A549 (cell line): ENCODE measurements around the gene SLC6A18.

Source experiments
- BHLHE40 ChIP-seq: IDR thresholded peaks from 2 replicates; pipeline ENCODE4 v1.6.1; 2012; ENCODE audit warnings: low read depth, low read length, inconsistent platforms
- EP300 ChIP-seq, 2 experiments: fragments of >200 bp; sonication (Bioruptor Twin); formaldehyde crosslinking; IDR thresholded peaks; 2 replicates in 1 of 2; 3 replicates in 1 of 2; pipeline ENCODE4 v1.6.1; 2016 to 2017
- HOXB5 ChIP-seq: fragments of 250-450 bp; sonication (Bioruptor Pico); IDR thresholded peaks from 2 replicates; pipeline ENCODE4 v1.5.0; 2020; ENCODE audit warnings: mild to moderate bottlenecking, moderate library complexity
- KDM1A ChIP-seq: fragments of 200-600 bp; sonication (generic); IDR thresholded peaks from 2 replicates; pipeline ENCODE4 v1.6.1; 2016; ENCODE audit warnings: low read depth, mild to moderate bottlenecking
- MYC ChIP-seq: IDR thresholded peaks from 2 replicates; pipeline ENCODE4 v1.6.1; 2012; ENCODE audit warnings: mild to moderate bottlenecking, inconsistent platforms, low read length, improper control_type of control experiment, borderline replicate concordance
- POLR2A ChIP-seq: IDR thresholded peaks from 2 replicates; pipeline ENCODE4 v1.6.1; 2012; ENCODE audit warnings: mild to moderate bottlenecking, low read length
- RAD21 ChIP-seq, 2 experiments: fragments of >200 bp in 1 of 2; sonication (Bioruptor Twin) in 1 of 2; formaldehyde crosslinking in 1 of 2; IDR thresholded peaks in 1 of 2; conservative IDR thresholded peaks in 1 of 2; 2 replicates in 1 of 2; 3 replicates in 1 of 2; pipeline ENCODE4 v1.6.1; 2012 to 2018; ENCODE audit warnings: inconsistent platforms in 1 of 2
- RCOR1 ChIP-seq: fragments of 150-350 bp; IDR thresholded peaks from 2 replicates; pipeline ENCODE4 v1.6.1; 2014; ENCODE audit warnings: antibody characterized with exemption, low read length, low read depth
- USF2 ChIP-seq: fragments of 450-650 bp; IDR thresholded peaks from 2 replicates; pipeline ENCODE4 v1.6.1; 2014; ENCODE audit warnings: antibody characterized with exemption
- ZNF302 ChIP-seq: fragments of 250-450 bp; sonication (Bioruptor Pico); IDR thresholded peaks from 2 replicates; pipeline ENCODE4 v1.9.0; 2021; ENCODE audit warnings: inconsistent platforms, mild to moderate bottlenecking, moderate library complexity
- TF ChIP-seq, protein P1 (sequence below): fragments of >200 bp; sonication (Bioruptor Twin); formaldehyde crosslinking; IDR thresholded peaks from 3 replicates; pipeline ENCODE4 v1.5.1; 2016
- TF ChIP-seq, protein P2 (sequence below): IDR thresholded peaks from 2 replicates; pipeline ENCODE4 v1.6.1; 2012

DNA sequence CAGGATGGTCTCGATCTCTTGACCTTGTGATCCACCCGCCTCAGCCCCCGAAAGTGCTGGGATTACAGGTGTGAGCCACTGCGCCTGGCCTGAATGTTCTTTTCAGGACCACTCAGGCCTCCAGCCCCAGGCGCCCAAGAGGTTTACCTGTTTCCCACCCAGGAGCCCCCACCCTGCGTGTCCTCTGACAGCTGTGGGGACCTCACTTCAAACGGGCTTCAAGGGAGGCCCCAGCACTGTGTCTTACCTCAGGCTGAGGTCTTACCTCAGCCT is 42.9 kb upstream of the SLC6A18 start:
- TF ChIP-seq MYC: no peak
- TF ChIP-seq, protein P1, sequence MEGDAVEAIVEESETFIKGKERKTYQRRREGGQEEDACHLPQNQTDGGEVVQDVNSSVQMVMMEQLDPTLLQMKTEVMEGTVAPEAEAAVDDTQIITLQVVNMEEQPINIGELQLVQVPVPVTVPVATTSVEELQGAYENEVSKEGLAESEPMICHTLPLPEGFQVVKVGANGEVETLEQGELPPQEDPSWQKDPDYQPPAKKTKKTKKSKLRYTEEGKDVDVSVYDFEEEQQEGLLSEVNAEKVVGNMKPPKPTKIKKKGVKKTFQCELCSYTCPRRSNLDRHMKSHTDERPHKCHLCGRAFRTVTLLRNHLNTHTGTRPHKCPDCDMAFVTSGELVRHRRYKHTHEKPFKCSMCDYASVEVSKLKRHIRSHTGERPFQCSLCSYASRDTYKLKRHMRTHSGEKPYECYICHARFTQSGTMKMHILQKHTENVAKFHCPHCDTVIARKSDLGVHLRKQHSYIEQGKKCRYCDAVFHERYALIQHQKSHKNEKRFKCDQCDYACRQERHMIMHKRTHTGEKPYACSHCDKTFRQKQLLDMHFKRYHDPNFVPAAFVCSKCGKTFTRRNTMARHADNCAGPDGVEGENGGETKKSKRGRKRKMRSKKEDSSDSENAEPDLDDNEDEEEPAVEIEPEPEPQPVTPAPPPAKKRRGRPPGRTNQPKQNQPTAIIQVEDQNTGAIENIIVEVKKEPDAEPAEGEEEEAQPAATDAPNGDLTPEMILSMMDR: no peak
- TF ChIP-seq RAD21 (conservative IDR thresholded peaks at IDR 0.05 in 1 of 2, IDR thresholded peaks at IDR 0.05 in 1 of 2): no peak
- TF ChIP-seq BHLHE40: no peak
- TF ChIP-seq RCOR1: no peak
- TF ChIP-seq KDM1A: no peak
- no peak for TF ChIP-seq EP300 (IDR thresholded peaks at IDR 0.05)
- TF ChIP-seq, protein P2, sequence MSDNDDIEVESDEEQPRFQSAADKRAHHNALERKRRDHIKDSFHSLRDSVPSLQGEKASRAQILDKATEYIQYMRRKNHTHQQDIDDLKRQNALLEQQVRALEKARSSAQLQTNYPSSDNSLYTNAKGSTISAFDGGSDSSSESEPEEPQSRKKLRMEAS: no peak
- TF ChIP-seq HOXB5 (CRISPR knock-in tag): no peak
- no peak for TF ChIP-seq ZNF302
- TF ChIP-seq POLR2A: no peak
- no peak for TF ChIP-seq USF2
